ENCODE data around the gene MED25. TPM values are rescaled to one million over a fixed set of nuclear protein-coding genes. Genes with fewer than 3 reads are reported as not detected.

The MED25 gene
- total RNA-seq, 5 donors from 2014 or later (not counting 1 experiment from before 2014, with no cell fraction given): 46.0 to 64.1 (median 57.6) TPM

- no peak overlapping the region for H3K4me3 ChIP-seq (ENCODE audit: control insufficient read depth in 1 of 2, extremely low read depth in 1 of 2, low read length in 1 of 2)
- 42% methylated on average over 2 of the region's 6 CpGs for WGBS (ENCODE audit: insufficient coverage)
- H3K27me3 ChIP-seq (replicated peaks in 1 of 2; ENCODE audit: control insufficient read depth in 2 of 2, extremely low read depth in 1 of 2, insufficient read depth in 2 of 2, low read length in 1 of 2): no peaks in the 10 kb centered on the region
- no peaks in the 10 kb centered on the region for H3K4me1 ChIP-seq (ENCODE audit: control insufficient read depth in 1 of 2, extremely low read depth in 1 of 2, insufficient read depth in 2 of 2, low read length in 2 of 2)
- no peak overlapping the region for H3K27ac ChIP-seq (ENCODE audit: low read length)
- Mint-ChIP-seq H3K27me3 (no peaks in the 10 kb centered on the region), H3K4me3 (no peak overlapping the region), H3K4me1 (peaks cover 0 to 11% (median 2%) of the 10 kb centered on the region in 3 donors), H3K27ac (no peak overlapping the region), H3K36me3 (peaks cover 41% of the 10 kb centered on the region), H3K9me3 (no peaks in the 10 kb centered on the region)
- no peak for ATAC-seq (replicated peaks in 1 of 4)
- ChIA-PET POLR2A (no interaction called here), CTCF (interaction anchor here in 1 of 2 donors (0.6 kb wide), 1 partner anchor 1332 kb away, joined by 3 read pairs; no protein-coding TSS in a partner anchor)
- no peaks in the 10 kb centered on the region for H3K9me3 ChIP-seq
- no peak for DNase-seq
- peaks cover 14 to 68% of the 10 kb centered on the region in 2 donors for H3K36me3 ChIP-seq (ENCODE audit: control insufficient read depth in 2 of 2, extremely low read depth in 1 of 2, insufficient read depth in 1 of 2, low read length in 1 of 2)
Observed at GRCh38 chr19:49793561-49793840, 24.6 kb upstream of the MED25 start.

GRCh38 chr19:49795615-49796014 lies 22.5 kb upstream of the MED25 start:
- no peak overlapping the region for H3K27ac Mint-ChIP-seq
- no peaks in the 10 kb centered on the region for H3K4me1 Mint-ChIP-seq
- H3K36me3 Mint-ChIP-seq: peaks cover 36% of the 10 kb centered on the region
- WGBS (ENCODE audit: insufficient coverage): 98% methylated on average over 13 of the region's 20 CpGs
- POLR2A ChIA-PET: no interaction called here
- Histone ChIP-seq H3K27me3 (replicated peaks in 1 of 2; ENCODE audit: control insufficient read depth in 2 of 2, extremely low read depth in 1 of 2, insufficient read depth in 2 of 2, low read length in 1 of 2) (no peaks in the 10 kb centered on the region), H3K9me3 (no peaks in the 10 kb centered on the region), H3K4me1 (ENCODE audit: control insufficient read depth in 1 of 2, extremely low read depth in 1 of 2, insufficient read depth in 2 of 2, low read length in 2 of 2) (no peaks in the 10 kb centered on the region), H3K36me3 (ENCODE audit: control insufficient read depth in 2 of 2, extremely low read depth in 1 of 2, insufficient read depth in 1 of 2, low read length in 1 of 2) (peaks cover 20 to 73% of the 10 kb centered on the region in 2 donors), H3K4me3 (ENCODE audit: control insufficient read depth in 1 of 2, extremely low read depth in 1 of 2, low read length in 1 of 2) (no peak overlapping the region), H3K27ac (ENCODE audit: low read length) (no peak overlapping the region)
- H3K4me3 Mint-ChIP-seq: no peak overlapping the region
- ATAC-seq (replicated peaks in 1 of 4): no peak
- H3K27me3 Mint-ChIP-seq: no peaks in the 10 kb centered on the region
- no peaks in the 10 kb centered on the region for H3K9me3 Mint-ChIP-seq
- DNase-seq: no peak
- CTCF ChIA-PET: interaction anchor here in 1 of 2 donors (0.7 kb wide), 1 partner anchor 711 kb away, joined by 3 read pairs; no protein-coding TSS in a partner anchor

GRCh38 chr19:49798574-49798973 lies 19.5 kb upstream of the MED25 start:
- H3K9me3 Mint-ChIP-seq: no peaks in the 10 kb centered on the region
- Histone ChIP-seq H3K27me3 (replicated peaks in 1 of 2; ENCODE audit: control insufficient read depth in 2 of 2, extremely low read depth in 1 of 2, insufficient read depth in 2 of 2, low read length in 1 of 2) (no peaks in the 10 kb centered on the region), H3K36me3 (ENCODE audit: control insufficient read depth in 2 of 2, extremely low read depth in 1 of 2, insufficient read depth in 1 of 2, low read length in 1 of 2) (peaks cover 19 to 79% of the 10 kb centered on the region in 2 donors), H3K4me3 (ENCODE audit: control insufficient read depth in 1 of 2, extremely low read depth in 1 of 2, low read length in 1 of 2) (no peak overlapping the region), H3K4me1 (ENCODE audit: control insufficient read depth in 1 of 2, extremely low read depth in 1 of 2, insufficient read depth in 2 of 2, low read length in 2 of 2) (no peaks in the 10 kb centered on the region), H3K27ac (ENCODE audit: low read length) (no peak overlapping the region), H3K9me3 (no peaks in the 10 kb centered on the region)
- DNase-seq: no peak
- H3K27me3 Mint-ChIP-seq: no peaks in the 10 kb centered on the region
- H3K4me3 Mint-ChIP-seq: no peak overlapping the region
- peaks cover 36% of the 10 kb centered on the region for H3K36me3 Mint-ChIP-seq
- 91% methylated on average over 4 of the region's 11 CpGs for WGBS (ENCODE audit: insufficient coverage)
- no peak for ATAC-seq (replicated peaks in 1 of 4)
- no peak overlapping the region for H3K27ac Mint-ChIP-seq
- ChIA-PET CTCF (no interaction called here), POLR2A (no interaction called here)
- no peaks in the 10 kb centered on the region for H3K4me1 Mint-ChIP-seq

GRCh38 chr19:49799271-49799797 lies 18.8 kb upstream of the MED25 start:
- CTCF ChIA-PET: no interaction called here
- Mint-ChIP-seq H3K4me3 (no peak overlapping the region), H3K9me3 (no peaks in the 10 kb centered on the region), H3K27me3 (no peaks in the 10 kb centered on the region), H3K36me3 (peaks cover 36% of the 10 kb centered on the region), H3K4me1 (no peaks in the 10 kb centered on the region), H3K27ac (no peak overlapping the region)
- no peak for DNase-seq
- POLR2A ChIA-PET: no interaction called here
- Histone ChIP-seq H3K27ac (ENCODE audit: low read length) (no peak overlapping the region), H3K4me1 (ENCODE audit: control insufficient read depth in 1 of 2, extremely low read depth in 1 of 2, insufficient read depth in 2 of 2, low read length in 2 of 2) (no peaks in the 10 kb centered on the region), H3K9me3 (no peaks in the 10 kb centered on the region), H3K4me3 (ENCODE audit: control insufficient read depth in 1 of 2, extremely low read depth in 1 of 2, low read length in 1 of 2) (no peak overlapping the region), H3K36me3 (ENCODE audit: control insufficient read depth in 2 of 2, extremely low read depth in 1 of 2, insufficient read depth in 1 of 2, low read length in 1 of 2) (peaks cover 17 to 79% of the 10 kb centered on the region in 2 donors), H3K27me3 (replicated peaks in 1 of 2; ENCODE audit: control insufficient read depth in 2 of 2, extremely low read depth in 1 of 2, insufficient read depth in 2 of 2, low read length in 1 of 2) (no peaks in the 10 kb centered on the region)
- ATAC-seq (replicated peaks in 1 of 4): no peak
- 96% methylated on average over 28 of the region's 28 CpGs for WGBS (ENCODE audit: insufficient coverage)

- 96% methylated on average over 24 of the region's 25 CpGs for WGBS (ENCODE audit: insufficient coverage)
- no peaks in the 10 kb centered on the region for H3K9me3 Mint-ChIP-seq
- Histone ChIP-seq H3K27ac (ENCODE audit: low read length) (no peak overlapping the region), H3K9me3 (no peaks in the 10 kb centered on the region), H3K4me3 (ENCODE audit: control insufficient read depth in 1 of 2, extremely low read depth in 1 of 2, low read length in 1 of 2) (no peak overlapping the region), H3K27me3 (replicated peaks in 1 of 2; ENCODE audit: control insufficient read depth in 2 of 2, extremely low read depth in 1 of 2, insufficient read depth in 2 of 2, low read length in 1 of 2) (no peaks in the 10 kb centered on the region), H3K4me1 (ENCODE audit: control insufficient read depth in 1 of 2, extremely low read depth in 1 of 2, insufficient read depth in 2 of 2, low read length in 2 of 2) (no peaks in the 10 kb centered on the region), H3K36me3 (ENCODE audit: control insufficient read depth in 2 of 2, extremely low read depth in 1 of 2, insufficient read depth in 1 of 2, low read length in 1 of 2) (peaks cover 20 to 79% of the 10 kb centered on the region in 2 donors)
- no peaks in the 10 kb centered on the region for H3K27me3 Mint-ChIP-seq
- CTCF ChIA-PET: no interaction called here
- no peaks in the 10 kb centered on the region for H3K4me1 Mint-ChIP-seq
- POLR2A ChIA-PET: no interaction called here
- peaks cover 32% of the 10 kb centered on the region for H3K36me3 Mint-ChIP-seq
- no peak overlapping the region for H3K4me3 Mint-ChIP-seq
- DNase-seq (peak in 2 of 35 experiments; percentile 25), ATAC-seq (replicated peaks in 1 of 4) (peak in 2 of 4 experiments; percentile 26 to 35)
- H3K27ac Mint-ChIP-seq: no peak overlapping the region
Observed at GRCh38 chr19:49799798-49800376, 18.2 kb upstream of the MED25 start.

- Mint-ChIP-seq H3K4me1 (no peaks in the 10 kb centered on the region), H3K4me3 (no peak overlapping the region), H3K27me3 (no peaks in the 10 kb centered on the region), H3K36me3 (peaks cover 26% of the 10 kb centered on the region), H3K27ac (no peak overlapping the region), H3K9me3 (no peaks in the 10 kb centered on the region)
- ChIA-PET POLR2A (no interaction called here), CTCF (no interaction called here)
- ATAC-seq (replicated peaks in 1 of 4) (no peak), DNase-seq (no peak)
- 88% methylated on average over 3 of the region's 10 CpGs for WGBS (ENCODE audit: insufficient coverage)
- no peaks in the 10 kb centered on the region for H3K9me3 ChIP-seq
- H3K27me3 ChIP-seq (replicated peaks in 1 of 2; ENCODE audit: control insufficient read depth in 2 of 2, extremely low read depth in 1 of 2, insufficient read depth in 2 of 2, low read length in 1 of 2): no peaks in the 10 kb centered on the region
- H3K4me1 ChIP-seq (ENCODE audit: control insufficient read depth in 1 of 2, extremely low read depth in 1 of 2, insufficient read depth in 2 of 2, low read length in 2 of 2): no peaks in the 10 kb centered on the region
- no peak overlapping the region for H3K4me3 ChIP-seq (ENCODE audit: control insufficient read depth in 1 of 2, extremely low read depth in 1 of 2, low read length in 1 of 2)
- peaks cover 20 to 72% of the 10 kb centered on the region in 2 donors for H3K36me3 ChIP-seq (ENCODE audit: control insufficient read depth in 2 of 2, extremely low read depth in 1 of 2, insufficient read depth in 1 of 2, low read length in 1 of 2)
- no peak overlapping the region for H3K27ac ChIP-seq (ENCODE audit: low read length)
Observed at GRCh38 chr19:49800771-49801170, 17.3 kb upstream of the MED25 start.

Data from T-cell (primary cell).